HL-60 (cell line): Measurements from ENCODE around the gene TRAPPC14.

Source experiments
- REST ChIP-seq: IDR thresholded peaks from 2 replicates; pipeline ENCODE4 v1.6.1; 2012; ENCODE audit warnings: low read depth; ENCODE audit not compliant: insufficient replicate concordance
- SPI1 ChIP-seq: IDR thresholded peaks from 2 replicates; pipeline ENCODE4 v1.6.1; 2012; ENCODE audit warnings: low read depth, mild to moderate bottlenecking, borderline replicate concordance
- TF ChIP-seq, protein P1 (sequence below): IDR thresholded peaks from one replicate; pipeline ENCODE4 v1.5.1; 2011; ENCODE audit warnings: low read length, control low read depth, inconsistent platforms; ENCODE audit not compliant: insufficient read depth

GRCh38 chr7:100185726-100186125, 27.2 kb upstream of the TRAPPC14 start:
- TF ChIP-seq, protein P1, sequence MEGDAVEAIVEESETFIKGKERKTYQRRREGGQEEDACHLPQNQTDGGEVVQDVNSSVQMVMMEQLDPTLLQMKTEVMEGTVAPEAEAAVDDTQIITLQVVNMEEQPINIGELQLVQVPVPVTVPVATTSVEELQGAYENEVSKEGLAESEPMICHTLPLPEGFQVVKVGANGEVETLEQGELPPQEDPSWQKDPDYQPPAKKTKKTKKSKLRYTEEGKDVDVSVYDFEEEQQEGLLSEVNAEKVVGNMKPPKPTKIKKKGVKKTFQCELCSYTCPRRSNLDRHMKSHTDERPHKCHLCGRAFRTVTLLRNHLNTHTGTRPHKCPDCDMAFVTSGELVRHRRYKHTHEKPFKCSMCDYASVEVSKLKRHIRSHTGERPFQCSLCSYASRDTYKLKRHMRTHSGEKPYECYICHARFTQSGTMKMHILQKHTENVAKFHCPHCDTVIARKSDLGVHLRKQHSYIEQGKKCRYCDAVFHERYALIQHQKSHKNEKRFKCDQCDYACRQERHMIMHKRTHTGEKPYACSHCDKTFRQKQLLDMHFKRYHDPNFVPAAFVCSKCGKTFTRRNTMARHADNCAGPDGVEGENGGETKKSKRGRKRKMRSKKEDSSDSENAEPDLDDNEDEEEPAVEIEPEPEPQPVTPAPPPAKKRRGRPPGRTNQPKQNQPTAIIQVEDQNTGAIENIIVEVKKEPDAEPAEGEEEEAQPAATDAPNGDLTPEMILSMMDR, result no peak
- TF ChIP-seq SPI1, result no peak
- TF ChIP-seq REST, result no peak
